ENCODE measurements around the gene DUSP14.

DUSP14 gene

DNA sequence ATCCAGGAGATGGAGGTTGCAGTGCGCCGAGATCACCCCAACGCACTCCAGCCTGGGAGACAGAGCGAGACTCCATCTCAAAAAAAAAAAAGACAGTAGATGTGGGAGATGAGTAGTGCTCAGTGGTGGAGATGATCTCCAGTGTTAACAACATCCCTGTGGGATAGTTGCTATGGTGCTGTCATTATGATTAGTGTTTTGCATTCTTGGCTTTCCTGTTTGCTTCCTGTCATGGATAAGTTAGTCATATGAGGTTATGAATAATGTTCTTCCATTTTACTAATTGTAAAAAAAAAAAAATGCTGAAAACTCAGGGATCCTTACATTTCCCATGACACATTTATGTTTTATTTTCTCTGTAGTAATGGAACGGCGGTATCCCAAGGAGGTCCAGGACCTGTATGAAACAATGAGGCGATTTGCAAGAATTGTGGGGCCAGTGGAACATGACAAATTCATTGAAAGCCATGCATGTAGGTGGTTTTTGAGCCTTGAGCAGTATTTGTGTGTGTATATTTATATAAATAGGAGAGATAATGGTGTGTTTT, 24.5 kb upstream of the DUSP14 start:
- Histone ChIP-seq H3K4me1 (ENCODE audit: control insufficient read depth, low read depth, low read length) (no peaks in the 10 kb centered on the region), H3K27me3 (ENCODE audit: control insufficient read depth, insufficient read depth, low read length) (no peaks in the 10 kb centered on the region), H3K9ac (ENCODE audit: low read length) (no peak overlapping the region), H3K36me3 (ENCODE audit: control insufficient read depth, low read depth, low read length) (peaks cover 20% of the 10 kb centered on the region), H3K4me3 (ENCODE audit: low read length) (no peak overlapping the region), H3K9me3 (ENCODE audit: control insufficient read depth, low read depth, low read length) (no peaks in the 10 kb centered on the region), H3K27ac (ENCODE audit: low read length) (no peak overlapping the region)

DNA sequence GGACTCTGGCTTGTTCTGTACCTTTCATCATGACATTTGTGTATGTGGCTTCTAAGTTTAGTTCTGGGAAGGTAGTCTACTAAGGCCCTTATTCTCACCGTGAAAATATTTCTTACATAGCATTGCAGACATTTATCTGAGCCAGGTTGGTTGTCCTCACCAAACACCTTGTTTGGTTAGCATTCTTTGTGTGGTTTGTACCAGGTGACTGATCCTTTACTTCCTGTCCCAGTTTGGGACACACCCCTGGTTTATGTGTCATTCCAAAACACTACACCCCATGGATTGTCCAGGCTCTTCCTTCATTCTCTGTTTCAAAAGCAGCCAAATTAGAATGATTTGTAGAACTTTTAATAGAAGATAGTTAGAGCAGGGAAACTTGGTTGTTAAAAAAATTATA, 23.2 kb upstream of the DUSP14 start:
- H3K4me1 ChIP-seq (ENCODE audit: control insufficient read depth, low read depth, low read length), result no peaks in the 10 kb centered on the region
- no peaks in the 10 kb centered on the region for H3K9me3 ChIP-seq (ENCODE audit: control insufficient read depth, low read depth, low read length)
- H3K27ac ChIP-seq (ENCODE audit: low read length), result no peak overlapping the region
- H3K36me3 ChIP-seq (ENCODE audit: control insufficient read depth, low read depth, low read length), result peaks cover 30% of the 10 kb centered on the region
- H3K9ac ChIP-seq (ENCODE audit: low read length), result no peak overlapping the region
- H3K27me3 ChIP-seq (ENCODE audit: control insufficient read depth, insufficient read depth, low read length), result no peaks in the 10 kb centered on the region
- H3K4me3 ChIP-seq (ENCODE audit: low read length), result no peak overlapping the region

DNA sequence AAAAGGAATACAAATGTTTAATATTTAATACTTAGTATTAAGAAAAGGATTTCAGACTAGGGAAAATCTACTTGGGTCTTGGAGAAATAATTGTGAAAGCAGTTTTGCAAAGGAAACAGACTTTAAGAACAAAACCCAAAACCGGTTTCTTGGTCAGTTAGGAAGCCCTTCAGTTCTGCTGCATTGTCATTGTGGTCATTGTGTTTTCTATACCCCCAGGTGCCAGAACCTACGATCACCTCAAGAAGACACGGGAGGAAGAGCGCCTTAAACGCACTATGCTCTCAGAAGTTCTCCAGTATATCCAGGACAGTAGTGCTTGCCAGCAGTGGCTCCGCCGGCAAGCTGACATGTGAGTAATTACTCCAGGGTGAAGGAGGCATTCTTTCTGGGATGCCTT, 19.5 kb upstream of the DUSP14 start:
- Histone ChIP-seq H3K27ac (ENCODE audit: low read length) (no peak overlapping the region), H3K4me3 (ENCODE audit: low read length) (no peak overlapping the region), H3K9ac (ENCODE audit: low read length) (no peak overlapping the region), H3K27me3 (ENCODE audit: control insufficient read depth, insufficient read depth, low read length) (no peaks in the 10 kb centered on the region), H3K36me3 (ENCODE audit: control insufficient read depth, low read depth, low read length) (peaks cover 43% of the 10 kb centered on the region), H3K4me1 (ENCODE audit: control insufficient read depth, low read depth, low read length) (no peaks in the 10 kb centered on the region), H3K9me3 (ENCODE audit: control insufficient read depth, low read depth, low read length) (no peaks in the 10 kb centered on the region)

DNA sequence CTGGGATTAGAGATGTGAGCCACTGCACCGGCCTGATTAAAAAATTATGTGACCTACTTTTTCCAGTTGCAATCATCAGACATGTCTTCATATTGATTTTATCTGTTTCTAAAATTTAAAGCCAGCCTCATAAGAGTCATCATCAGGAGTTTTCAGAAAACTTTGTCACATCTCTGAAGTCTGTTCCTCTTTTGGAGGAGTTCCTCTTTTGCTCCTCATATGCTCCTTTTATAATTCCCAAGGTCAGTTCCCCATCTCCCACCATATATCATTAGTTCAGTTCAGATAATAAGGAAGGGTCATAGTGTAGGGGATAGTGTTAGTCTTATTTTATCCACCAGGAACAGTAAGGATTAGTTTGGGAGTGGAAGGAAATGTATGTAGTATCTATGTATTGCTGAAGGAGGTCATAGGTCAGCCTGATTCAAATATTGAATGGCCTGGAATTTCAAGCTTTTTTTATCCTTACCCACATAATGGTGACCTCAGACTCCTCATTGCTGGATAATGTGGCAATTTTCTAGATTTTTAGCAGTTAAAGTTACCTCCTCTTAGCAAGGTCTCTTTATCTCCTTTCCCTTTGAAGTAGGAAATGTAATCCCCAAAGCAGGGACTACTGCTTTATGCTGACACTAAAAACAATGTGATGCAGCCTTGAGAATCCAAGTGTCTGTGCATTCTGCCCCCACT, 13.8 kb upstream of the DUSP14 start:
- Histone ChIP-seq H3K9me3 (ENCODE audit: control insufficient read depth, low read depth, low read length) (no peaks in the 10 kb centered on the region), H3K36me3 (ENCODE audit: control insufficient read depth, low read depth, low read length) (peaks cover 51% of the 10 kb centered on the region), H3K4me3 (ENCODE audit: low read length) (no peak overlapping the region), H3K4me1 (ENCODE audit: control insufficient read depth, low read depth, low read length) (no peaks in the 10 kb centered on the region), H3K27ac (ENCODE audit: low read length) (no peak overlapping the region), H3K9ac (ENCODE audit: low read length) (no peak overlapping the region), H3K27me3 (ENCODE audit: control insufficient read depth, insufficient read depth, low read length) (no peaks in the 10 kb centered on the region)

DNA sequence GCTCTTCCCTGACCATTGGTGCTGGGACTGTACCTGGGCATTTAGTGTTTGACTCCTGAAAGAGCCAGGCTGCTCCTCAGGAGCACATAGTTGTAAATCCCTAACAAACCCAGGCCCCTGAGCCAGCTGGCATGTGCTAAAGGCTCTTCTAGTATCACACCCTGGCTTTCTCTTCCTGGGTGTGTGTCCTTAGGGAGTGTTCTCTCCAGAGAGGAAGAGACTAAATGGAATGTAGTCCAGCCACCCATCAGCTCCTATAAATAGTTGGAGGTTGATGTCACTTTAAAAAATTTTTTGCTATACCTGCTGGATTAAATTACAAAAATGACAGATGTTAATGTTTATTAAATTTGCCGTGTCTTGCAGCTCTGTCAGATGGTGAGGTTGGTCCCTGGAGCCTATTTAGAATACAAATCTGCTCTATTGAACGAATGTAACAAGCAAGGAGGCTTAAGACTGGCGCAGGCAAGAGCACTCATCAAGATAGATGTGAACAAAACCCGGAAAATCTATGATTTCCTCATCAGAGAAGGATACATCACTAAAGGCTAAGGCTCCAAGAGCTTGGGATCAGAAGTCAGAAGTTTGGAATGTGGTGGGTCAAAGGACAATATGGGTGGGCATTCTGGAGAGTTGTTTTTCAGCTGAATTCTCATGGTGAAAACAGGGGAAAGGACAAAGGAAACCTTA, 13.1 kb upstream of the DUSP14 start:
- Histone ChIP-seq H3K9me3 (ENCODE audit: control insufficient read depth, low read depth, low read length) (no peaks in the 10 kb centered on the region), H3K4me1 (ENCODE audit: control insufficient read depth, low read depth, low read length) (no peaks in the 10 kb centered on the region), H3K36me3 (ENCODE audit: control insufficient read depth, low read depth, low read length) (peaks cover 48% of the 10 kb centered on the region), H3K9ac (ENCODE audit: low read length) (no peak overlapping the region), H3K27me3 (ENCODE audit: control insufficient read depth, insufficient read depth, low read length) (no peaks in the 10 kb centered on the region), H3K27ac (ENCODE audit: low read length) (no peak overlapping the region), H3K4me3 (ENCODE audit: low read length) (no peak overlapping the region)

DNA sequence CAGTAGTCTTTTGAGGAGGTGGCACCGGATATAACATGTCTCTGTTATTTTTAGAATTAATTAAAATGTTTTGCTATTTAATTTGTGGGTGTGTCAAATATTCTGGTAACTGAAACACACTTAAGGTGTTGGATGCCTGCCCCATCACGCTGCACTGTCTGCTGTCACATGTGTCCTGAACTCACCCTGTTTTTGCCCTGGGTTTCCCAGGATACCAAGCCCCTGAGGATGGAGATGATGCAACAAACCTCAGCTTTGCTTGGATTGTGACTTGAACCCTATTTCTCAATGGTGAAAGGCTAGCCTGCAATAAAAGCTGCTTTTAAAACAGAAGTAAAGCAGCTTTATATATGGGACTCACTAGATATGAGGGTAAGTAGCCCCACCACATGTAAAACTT, 11.5 kb upstream of the DUSP14 start:
- H3K4me1 ChIP-seq (ENCODE audit: control insufficient read depth, low read depth, low read length), result peaks cover 6% of the 10 kb centered on the region
- H3K36me3 ChIP-seq (ENCODE audit: control insufficient read depth, low read depth, low read length), result peaks cover 47% of the 10 kb centered on the region
- no peaks in the 10 kb centered on the region for H3K9me3 ChIP-seq (ENCODE audit: control insufficient read depth, low read depth, low read length)
- no peak overlapping the region for H3K27ac ChIP-seq (ENCODE audit: low read length)
- no peak overlapping the region for H3K9ac ChIP-seq (ENCODE audit: low read length)
- no peaks in the 10 kb centered on the region for H3K27me3 ChIP-seq (ENCODE audit: control insufficient read depth, insufficient read depth, low read length)
- H3K4me3 ChIP-seq (ENCODE audit: low read length), result no peak overlapping the region

DNA sequence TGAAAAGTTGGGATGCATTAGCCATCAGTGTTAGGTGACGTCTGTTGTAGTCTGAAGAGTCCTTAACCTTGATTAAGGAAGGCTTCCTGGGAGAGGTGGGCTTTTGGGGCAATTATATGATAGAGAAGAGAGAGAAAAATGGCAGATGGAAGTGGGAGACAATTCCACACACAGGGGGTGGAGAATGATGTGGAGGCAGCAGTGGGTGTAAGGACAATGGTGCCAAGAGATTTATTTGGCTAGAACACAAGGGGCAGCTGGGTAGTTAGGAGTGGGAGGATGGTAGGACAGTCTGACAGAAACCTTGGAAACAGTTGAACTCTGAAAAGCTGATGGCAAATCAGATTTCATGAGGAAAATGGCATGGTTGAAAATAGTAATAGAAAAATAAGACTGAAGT, 10.7 kb upstream of the DUSP14 start:
- Histone ChIP-seq H3K4me3 (ENCODE audit: low read length) (no peak overlapping the region), H3K27me3 (ENCODE audit: control insufficient read depth, insufficient read depth, low read length) (no peaks in the 10 kb centered on the region), H3K9ac (ENCODE audit: low read length) (no peak overlapping the region), H3K36me3 (ENCODE audit: control insufficient read depth, low read depth, low read length) (peaks cover 39% of the 10 kb centered on the region), H3K4me1 (ENCODE audit: control insufficient read depth, low read depth, low read length) (peaks cover 12% of the 10 kb centered on the region), H3K27ac (ENCODE audit: low read length) (no peak overlapping the region), H3K9me3 (ENCODE audit: control insufficient read depth, low read depth, low read length) (no peaks in the 10 kb centered on the region)

DNA sequence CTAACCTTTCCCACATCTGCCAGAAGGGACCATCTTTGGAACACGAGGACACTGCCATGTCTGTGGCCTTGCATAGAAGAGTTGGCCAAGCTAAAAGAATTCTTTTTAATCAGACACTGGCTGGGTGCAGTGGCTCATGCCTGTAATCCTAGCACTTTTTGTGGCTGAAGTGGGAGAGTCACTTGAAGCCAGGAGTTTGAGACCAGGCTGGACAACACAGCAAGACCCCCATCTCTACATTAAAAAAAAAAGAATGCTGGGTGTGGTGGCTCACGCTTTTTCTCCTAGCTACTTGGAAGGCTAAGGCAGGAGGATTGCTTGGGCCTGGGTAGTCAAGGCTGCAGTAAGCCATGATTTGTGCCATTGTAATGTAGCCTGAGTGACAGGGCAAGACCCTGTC, 9.3 kb upstream of the DUSP14 start:
- no peak overlapping the region for H3K27ac ChIP-seq (ENCODE audit: low read length)
- peaks cover 30% of the 10 kb centered on the region for H3K36me3 ChIP-seq (ENCODE audit: control insufficient read depth, low read depth, low read length)
- H3K9me3 ChIP-seq (ENCODE audit: control insufficient read depth, low read depth, low read length), result no peaks in the 10 kb centered on the region
- H3K9ac ChIP-seq (ENCODE audit: low read length), result no peak overlapping the region
- H3K4me3 ChIP-seq (ENCODE audit: low read length), result no peak overlapping the region
- H3K27me3 ChIP-seq (ENCODE audit: control insufficient read depth, insufficient read depth, low read length), result no peaks in the 10 kb centered on the region
- peaks cover 12% of the 10 kb centered on the region for H3K4me1 ChIP-seq (ENCODE audit: control insufficient read depth, low read depth, low read length)

DNA sequence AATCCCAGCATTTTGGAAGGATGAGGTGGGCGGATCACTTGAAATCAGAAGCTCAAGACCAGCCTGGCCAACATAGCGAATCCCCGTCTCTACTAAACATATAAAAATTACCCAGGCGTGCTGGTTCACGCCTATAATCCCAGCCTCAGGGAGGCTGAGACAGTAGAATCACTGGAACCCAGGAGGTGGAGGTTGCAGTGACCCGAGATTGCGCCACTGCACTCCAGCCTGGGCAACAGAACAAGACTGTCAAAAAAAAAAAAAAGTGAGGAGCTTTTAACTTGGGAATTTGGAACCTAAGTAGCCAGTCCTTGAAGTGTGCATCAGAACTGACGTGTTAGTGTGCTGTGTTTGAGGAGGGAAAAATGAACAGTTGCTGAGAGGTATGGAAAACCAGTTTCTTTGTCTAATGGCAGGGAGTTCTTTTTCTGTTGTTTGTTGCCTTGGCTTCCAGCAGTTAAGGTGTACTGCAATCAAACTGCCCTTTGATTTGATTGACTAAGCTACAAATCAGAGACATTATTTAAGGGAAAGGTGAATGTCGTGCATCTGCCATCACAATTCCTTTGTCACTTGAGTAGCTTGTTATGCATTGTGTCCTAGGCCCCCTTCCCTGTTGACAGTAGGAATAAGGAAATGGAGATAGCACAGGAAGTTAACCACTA, 8.6 kb upstream of the DUSP14 start:
- Histone ChIP-seq H3K4me1 (ENCODE audit: control insufficient read depth, low read depth, low read length) (peaks cover 12% of the 10 kb centered on the region), H3K9me3 (ENCODE audit: control insufficient read depth, low read depth, low read length) (no peaks in the 10 kb centered on the region), H3K27me3 (ENCODE audit: control insufficient read depth, insufficient read depth, low read length) (no peaks in the 10 kb centered on the region), H3K27ac (ENCODE audit: low read length) (no peak overlapping the region), H3K36me3 (ENCODE audit: control insufficient read depth, low read depth, low read length) (peaks cover 24% of the 10 kb centered on the region), H3K4me3 (ENCODE audit: low read length) (no peak overlapping the region), H3K9ac (ENCODE audit: low read length) (no peak overlapping the region)

DNA sequence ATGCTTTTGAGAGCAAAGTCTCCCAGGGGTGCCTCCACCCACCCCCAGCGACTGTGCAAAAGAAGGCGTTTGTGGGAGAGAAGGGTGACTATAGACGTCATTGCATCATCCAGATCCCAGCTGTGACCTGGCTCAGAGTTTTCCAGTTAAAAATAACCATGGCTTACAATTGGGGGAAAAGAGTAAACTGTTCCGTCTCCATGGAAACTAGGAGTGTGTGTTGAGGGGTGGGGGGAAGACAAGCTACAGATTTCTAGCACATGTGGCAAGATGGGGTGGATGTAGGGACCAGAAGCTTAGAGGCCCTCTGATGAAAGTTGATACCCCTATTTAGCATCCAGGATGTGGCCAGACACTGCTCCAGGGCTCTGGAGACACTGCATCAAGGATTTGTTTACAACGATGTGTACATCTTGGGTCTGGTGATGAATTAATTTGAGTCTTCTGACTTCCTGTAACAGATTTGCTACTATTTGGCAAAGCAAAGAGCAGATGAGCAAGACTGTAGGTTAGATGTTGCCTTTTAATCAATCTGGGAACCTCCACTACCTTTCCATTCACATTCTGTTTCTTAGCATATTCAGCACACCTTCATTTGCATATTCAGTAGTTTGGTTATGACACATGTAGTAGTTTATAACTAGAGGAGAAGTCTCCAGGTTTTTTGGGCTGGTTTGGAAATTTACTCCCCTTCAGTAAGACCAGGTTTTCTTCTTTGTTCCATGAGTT, 6.2 kb upstream of the DUSP14 start:
- peak overlapping the region; percentile 1 for H3K27ac ChIP-seq (ENCODE audit: low read length)
- H3K9ac ChIP-seq (ENCODE audit: low read length), result no peak overlapping the region
- no peaks in the 10 kb centered on the region for H3K9me3 ChIP-seq (ENCODE audit: control insufficient read depth, low read depth, low read length)
- H3K27me3 ChIP-seq (ENCODE audit: control insufficient read depth, insufficient read depth, low read length), result peaks cover 10% of the 10 kb centered on the region
- peaks cover 21% of the 10 kb centered on the region for H3K4me1 ChIP-seq (ENCODE audit: control insufficient read depth, low read depth, low read length)
- no peak overlapping the region for H3K4me3 ChIP-seq (ENCODE audit: low read length)
- peaks cover 5% of the 10 kb centered on the region for H3K36me3 ChIP-seq (ENCODE audit: control insufficient read depth, low read depth, low read length)

DNA sequence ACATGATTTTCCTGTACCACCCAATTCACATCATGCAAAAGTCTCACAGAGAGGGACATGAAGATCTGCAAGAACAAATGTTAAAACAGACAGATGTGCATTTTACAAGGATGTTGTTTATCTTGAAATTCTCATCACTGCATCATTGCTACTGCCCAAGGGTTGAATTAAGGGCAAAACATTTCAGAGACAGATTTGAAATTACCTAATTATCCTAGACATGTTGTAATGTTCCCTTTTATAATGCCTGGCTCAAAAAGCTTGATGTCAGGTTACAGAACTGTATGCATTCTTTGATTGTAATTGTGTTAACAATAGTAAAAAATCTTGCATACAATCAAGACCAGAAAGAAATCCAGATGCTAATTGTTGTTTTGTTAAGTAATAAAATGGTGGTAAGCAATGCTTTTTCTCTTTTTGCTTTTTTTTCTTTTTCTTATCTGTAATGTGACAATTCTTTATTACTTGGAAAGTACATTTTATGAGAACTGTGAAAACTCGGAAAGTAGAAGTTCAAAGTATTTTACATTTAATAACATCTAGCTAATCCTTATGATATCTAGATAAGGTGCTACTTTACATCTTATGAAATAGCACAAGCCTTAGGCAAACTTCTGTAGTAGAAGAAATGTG, 3.6 kb upstream of the DUSP14 start:
- peaks cover 30% of the 10 kb centered on the region for H3K4me1 ChIP-seq (ENCODE audit: control insufficient read depth, low read depth, low read length)
- no peak overlapping the region for H3K4me3 ChIP-seq (ENCODE audit: low read length)
- no peaks in the 10 kb centered on the region for H3K9me3 ChIP-seq (ENCODE audit: control insufficient read depth, low read depth, low read length)
- H3K27me3 ChIP-seq (ENCODE audit: control insufficient read depth, insufficient read depth, low read length), result peaks cover 23% of the 10 kb centered on the region
- no peak overlapping the region for H3K27ac ChIP-seq (ENCODE audit: low read length)
- H3K36me3 ChIP-seq (ENCODE audit: control insufficient read depth, low read depth, low read length), result no peaks in the 10 kb centered on the region
- H3K9ac ChIP-seq (ENCODE audit: low read length), result no peak overlapping the region
